Measurements from ENCODE around the gene TMEM150C.

DNA sequence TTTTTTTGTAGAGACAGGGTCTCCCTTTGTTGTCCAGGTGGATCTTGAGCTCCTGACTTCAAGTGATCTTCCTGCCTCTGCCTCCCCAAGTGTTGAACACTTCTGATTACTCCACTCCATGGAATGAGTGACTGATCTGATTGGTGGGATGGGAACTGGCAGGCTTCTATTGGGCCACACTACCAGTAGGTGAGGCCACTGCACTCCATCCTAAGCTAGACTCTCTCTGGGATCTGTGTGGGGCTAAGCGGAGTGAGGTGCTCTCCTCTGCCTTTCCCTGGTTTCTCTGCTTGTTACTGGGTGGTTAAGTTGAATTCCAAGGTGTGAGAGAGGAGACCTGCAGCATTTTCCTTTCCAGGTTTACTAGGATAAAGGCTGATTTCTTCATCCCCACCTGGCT, 72.7 kb downstream of the TMEM150C start:
- TF ChIP-seq CTCF (IDR thresholded peaks at IDR 0.05) (no peak), USF2 (IDR thresholded peaks at IDR 0.05) (no peak), POLR2A (IDR thresholded peaks at IDR 0.05; ENCODE audit: low read length) (no peak), MYC (IDR thresholded peaks at IDR 0.05; ENCODE audit: borderline replicate concordance, low read length) (no peak), EP300 (IDR thresholded peaks at IDR 0.05) (no peak), PHF8 (IDR thresholded peaks at IDR 0.05; ENCODE audit: borderline replicate concordance, low read depth) (no peak), JUN (IDR thresholded peaks at IDR 0.05) (no peak), MAZ (IDR thresholded peaks at IDR 0.05; ENCODE audit: borderline replicate concordance, low read depth, low read length) (no peak)

Measured in A549 (cell line).